GM19395 (cell line): ENCODE results near the gene MCEMP1.
"Not testable (repeated sequence)": the region's sequence is repeated elsewhere in the genome, so short reads cannot be mapped to it uniquely, and the experiment has no call there.

Source experiments
- ATAC-seq: cut with Tn5 transposase; IDR thresholded peaks from one replicate; pipeline ENCODE4 v1.9.1; 2021; ENCODE audit warnings: mild to moderate bottlenecking, moderate library complexity; ENCODE audit not compliant: unreplicated experiment

Gene MCEMP1

GRCh38 chr19:7643629-7644549 lies 33.0 kb upstream of the MCEMP1 start:
- ATAC-seq: not testable (repeated sequence)

GRCh38 chr19:7644550-7644877 lies 32.4 kb upstream of the MCEMP1 start:
- ATAC-seq: no peak

GRCh38 chr19:7645163-7645562 lies 31.7 kb upstream of the MCEMP1 start:
- no peak for ATAC-seq

- no peak for ATAC-seq
Observed at GRCh38 chr19:7645656-7646425, 31.0 kb upstream of the MCEMP1 start.

- ATAC-seq: no peak
Observed at GRCh38 chr19:7646426-7646700, 30.5 kb upstream of the MCEMP1 start.

GRCh38 chr19:7647156-7647555 lies 29.7 kb upstream of the MCEMP1 start:
- no peak for ATAC-seq

- ATAC-seq: no peak
Observed at GRCh38 chr19:7648265-7649014, 28.4 kb upstream of the MCEMP1 start.

- no peak for ATAC-seq
Observed at GRCh38 chr19:7650148-7650547, 26.7 kb upstream of the MCEMP1 start.

- no peak for ATAC-seq
Observed at GRCh38 chr19:7652061-7652641, 24.7 kb upstream of the MCEMP1 start.

GRCh38 chr19:7654401-7654800 lies 22.5 kb upstream of the MCEMP1 start:
- ATAC-seq: no peak

GRCh38 chr19:7655581-7655980 lies 21.3 kb upstream of the MCEMP1 start:
- no peak for ATAC-seq

- no peak for ATAC-seq
Observed at GRCh38 chr19:7657131-7657751, 19.6 kb upstream of the MCEMP1 start.

- peak; percentile 68 for ATAC-seq
Observed at GRCh38 chr19:7658219-7658686, 18.6 kb upstream of the MCEMP1 start.

- no peak for ATAC-seq
Observed at GRCh38 chr19:7661744-7662538, 14.9 kb upstream of the MCEMP1 start.

GRCh38 chr19:7662657-7663056 lies 14.2 kb upstream of the MCEMP1 start:
- no peak for ATAC-seq

GRCh38 chr19:7663706-7664105 lies 13.2 kb upstream of the MCEMP1 start:
- no peak for ATAC-seq

GRCh38 chr19:7665076-7665475 lies 11.8 kb upstream of the MCEMP1 start:
- no peak for ATAC-seq

GRCh38 chr19:7668842-7669241 lies 8.0 kb upstream of the MCEMP1 start, which contains the start of gene RETN:
Gene RETN (plus strand): TSS chr19:7669049. CDS start chr19:7669327, 278 bp downstream.
- ATAC-seq: no peak

GRCh38 chr19:7669641-7670040 lies 7.2 kb upstream of the MCEMP1 start:
- ATAC-seq: no peak
